ENCODE results near the gene KCNK15. TPM values are rescaled to one million over a fixed set of nuclear protein-coding genes. Genes with fewer than 3 reads are reported as not detected.

KCNK15 gene
- total and polyA plus RNA-seq, 9 of the 15 experiments (the other 6 are each of a cell fraction or from before 2014, with no cell fraction given) = 0.03 to 0.30 (median 0.17) TPM; not detected in 5

GRCh38 chr20:44709380-44709779 is 36.3 kb upstream of the KCNK15 start:
- POLR2A ChIA-PET = interaction anchor here (0.6 kb wide), 1 partner anchor 8 kb away, joined by 3 read pairs; no protein-coding TSS in a partner anchor
- CTCF ChIA-PET (ENCODE audit: low intra/inter-chr PET ratio) = interaction anchor here (0.6 to 0.7 kb wide), 2 partner anchors 323 to 509 kb away, joined by 3 to 4 read pairs; no protein-coding TSS in a partner anchor
- Histone ChIP-seq H3K79me2 (ENCODE audit: control insufficient read depth, insufficient read depth, low read length) (no peaks in the 10 kb centered on the region), H3K4me2 (ENCODE audit: insufficient read depth, low read length) (no peak overlapping the region), H3K9ac (ENCODE audit: insufficient read depth in 1 of 2, low read depth in 2 of 2, low read length in 2 of 2) (no peak overlapping the region), H3K9me1 (ENCODE audit: control insufficient read depth, insufficient read depth, low read length) (no peaks in the 10 kb centered on the region), H3K27ac (ENCODE audit: extremely low read depth, low read depth, low read length) (no peak overlapping the region), H3K4me3 (no peak overlapping the region), H2AFZ (ENCODE audit: low read depth, low read length) (0 out of 2 replicates have a peak overlapping the region, but pooled peaks have one; percentile 17), H3K4me1 (replicated peaks in 1 of 2; ENCODE audit: control insufficient read depth in 2 of 2, insufficient read depth in 2 of 2, low read length in 2 of 2) (peaks cover 0 to 3% of the 10 kb centered on the region in 2 experiments; a peak in 2 of 5 replicates), H3K9me3 (replicated peaks; ENCODE audit: control insufficient read depth, insufficient read depth, low read depth, low read length) (no peaks in the 10 kb centered on the region), H4K20me1 (replicated peaks; ENCODE audit: control insufficient read depth, insufficient read depth, low read length) (0 out of 2 replicates have a peak, but pooled peaks cover 3% of the 10 kb centered on the region), H3K27me3 (ENCODE audit: control insufficient read depth in 2 of 2, insufficient read depth in 2 of 2, low read length in 2 of 2) (peaks cover 27 to 42% of the 10 kb centered on the region in 2 experiments), H3K36me3 (ENCODE audit: control insufficient read depth, insufficient read depth, low read length) (no peaks in the 10 kb centered on the region)
- no TSS peak for BruUV-seq (replicated peaks)
- no peak for DNase-seq (ENCODE audit: extremely low read depth in 1 of 4, low spot score in 3 of 4)
- 2% methylated on average over 11 of the region's 11 CpGs for WGBS (ENCODE audit: insufficient coverage, low coverage, missing lambda C conversion rate)
- in situ Hi-C loops (cut with MboI) (no loop called here), intact Hi-C loops (cut with micrococcal nuclease) (no loop called here)
- no peak for ATAC-seq
- FAIRE-seq = no peak
- no peak for TF ChIP-seq ZNF830 (CRISPR knock-in tag; IDR thresholded peaks at IDR 0.05)
- no peak for TF ChIP-seq ZNF277 (CRISPR knock-in tag; IDR thresholded peaks at IDR 0.05; ENCODE audit: borderline replicate concordance)
- no peak for TF ChIP-seq MYNN (IDR thresholded peaks at IDR 0.05)
- no peak for TF ChIP-seq MYNN (CRISPR knock-in tag; IDR thresholded peaks at IDR 0.05)
- TF ChIP-seq, protein P1, sequence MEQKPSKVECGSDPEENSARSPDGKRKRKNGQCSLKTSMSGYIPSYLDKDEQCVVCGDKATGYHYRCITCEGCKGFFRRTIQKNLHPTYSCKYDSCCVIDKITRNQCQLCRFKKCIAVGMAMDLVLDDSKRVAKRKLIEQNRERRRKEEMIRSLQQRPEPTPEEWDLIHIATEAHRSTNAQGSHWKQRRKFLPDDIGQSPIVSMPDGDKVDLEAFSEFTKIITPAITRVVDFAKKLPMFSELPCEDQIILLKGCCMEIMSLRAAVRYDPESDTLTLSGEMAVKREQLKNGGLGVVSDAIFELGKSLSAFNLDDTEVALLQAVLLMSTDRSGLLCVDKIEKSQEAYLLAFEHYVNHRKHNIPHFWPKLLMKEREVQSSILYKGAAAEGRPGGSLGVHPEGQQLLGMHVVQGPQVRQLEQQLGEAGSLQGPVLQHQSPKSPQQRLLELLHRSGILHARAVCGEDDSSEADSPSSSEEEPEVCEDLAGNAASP (IDR thresholded peaks at IDR 0.05) = no peak
- TF ChIP-seq, protein P2, sequence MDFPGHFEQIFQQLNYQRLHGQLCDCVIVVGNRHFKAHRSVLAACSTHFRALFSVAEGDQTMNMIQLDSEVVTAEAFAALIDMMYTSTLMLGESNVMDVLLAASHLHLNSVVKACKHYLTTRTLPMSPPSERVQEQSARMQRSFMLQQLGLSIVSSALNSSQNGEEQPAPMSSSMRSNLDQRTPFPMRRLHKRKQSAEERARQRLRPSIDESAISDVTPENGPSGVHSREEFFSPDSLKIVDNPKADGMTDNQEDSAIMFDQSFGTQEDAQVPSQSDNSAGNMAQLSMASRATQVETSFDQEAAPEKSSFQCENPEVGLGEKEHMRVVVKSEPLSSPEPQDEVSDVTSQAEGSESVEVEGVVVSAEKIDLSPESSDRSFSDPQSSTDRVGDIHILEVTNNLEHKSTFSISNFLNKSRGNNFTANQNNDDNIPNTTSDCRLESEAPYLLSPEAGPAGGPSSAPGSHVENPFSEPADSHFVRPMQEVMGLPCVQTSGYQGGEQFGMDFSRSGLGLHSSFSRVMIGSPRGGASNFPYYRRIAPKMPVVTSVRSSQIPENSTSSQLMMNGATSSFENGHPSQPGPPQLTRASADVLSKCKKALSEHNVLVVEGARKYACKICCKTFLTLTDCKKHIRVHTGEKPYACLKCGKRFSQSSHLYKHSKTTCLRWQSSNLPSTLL (IDR thresholded peaks at IDR 0.05) = no peak
- no peak for TF ChIP-seq ELF1 (tag; IDR thresholded peaks at IDR 0.05)
- TF ChIP-seq RBM25 (IDR thresholded peaks at IDR 0.05; ENCODE audit: low read depth, low read length, severe bottlenecking) = no peak
- TF ChIP-seq ZNF224 (CRISPR knock-in tag; IDR thresholded peaks at IDR 0.05) = no peak
- TF ChIP-seq ZNF175 (CRISPR knock-in tag; IDR thresholded peaks at IDR 0.05; ENCODE audit: low read depth) = no peak
- TF ChIP-seq ZFP1 (CRISPR knock-in tag; IDR thresholded peaks at IDR 0.05) = no peak
- no peak for TF ChIP-seq KLF16 (IDR thresholded peaks at IDR 0.05)
- TF ChIP-seq CSDE1 (IDR thresholded peaks at IDR 0.05) = no peak
- no peak for TF ChIP-seq KAT8 (IDR thresholded peaks at IDR 0.05; ENCODE audit: low read depth)
- TF ChIP-seq POLR3A (IDR thresholded peaks at IDR 0.05; ENCODE audit: borderline replicate concordance, extremely low read depth, insufficient read depth, insufficient read length) = no peak
- TF ChIP-seq, protein P3, sequence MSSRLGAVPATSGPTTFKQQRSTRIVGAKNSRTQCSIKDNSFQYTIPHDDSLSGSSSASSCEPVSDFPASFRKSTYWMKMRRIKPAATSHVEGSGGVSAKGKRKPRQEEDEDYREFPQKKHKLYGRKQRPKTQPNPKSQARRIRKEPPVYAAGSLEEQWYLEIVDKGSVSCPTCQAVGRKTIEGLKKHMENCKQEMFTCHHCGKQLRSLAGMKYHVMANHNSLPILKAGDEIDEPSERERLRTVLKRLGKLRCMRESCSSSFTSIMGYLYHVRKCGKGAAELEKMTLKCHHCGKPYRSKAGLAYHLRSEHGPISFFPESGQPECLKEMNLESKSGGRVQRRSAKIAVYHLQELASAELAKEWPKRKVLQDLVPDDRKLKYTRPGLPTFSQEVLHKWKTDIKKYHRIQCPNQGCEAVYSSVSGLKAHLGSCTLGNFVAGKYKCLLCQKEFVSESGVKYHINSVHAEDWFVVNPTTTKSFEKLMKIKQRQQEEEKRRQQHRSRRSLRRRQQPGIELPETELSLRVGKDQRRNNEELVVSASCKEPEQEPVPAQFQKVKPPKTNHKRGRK (tag; IDR thresholded peaks at IDR 0.05) = no peak
- no peak for TF ChIP-seq E2F4 (CRISPR knock-in tag; IDR thresholded peaks at IDR 0.05; ENCODE audit: low read depth)
